IPS-18a (cell line): ENCODE data around the gene MBNL1.

Source experiments
- H3K27ac ChIP-seq: one replicate; pipeline ENCODE4 v1.5.1; 2013; ENCODE audit warnings: low read length
- H3K27me3 ChIP-seq: one replicate; pipeline ENCODE4 v1.6.1; 2013; ENCODE audit warnings: mild to moderate bottlenecking, low read length; ENCODE audit not compliant: control insufficient read depth, insufficient read depth
- H3K36me3 ChIP-seq: one replicate; pipeline ENCODE4 v1.6.1; 2013; ENCODE audit warnings: low read depth, low read length; ENCODE audit not compliant: control insufficient read depth
- H3K4me1 ChIP-seq: one replicate; pipeline ENCODE4 v1.6.1; 2013; ENCODE audit warnings: low read depth, low read length; ENCODE audit not compliant: control insufficient read depth
- H3K4me3 ChIP-seq: one replicate; pipeline ENCODE4 v1.5.1; 2013; ENCODE audit warnings: low read length
- H3K9ac ChIP-seq: one replicate; pipeline ENCODE4 v1.6.1; 2013; ENCODE audit warnings: mild to moderate bottlenecking, low read length, moderate library complexity
- H3K9me3 ChIP-seq: one replicate; pipeline ENCODE4 v1.6.1; 2013; ENCODE audit warnings: low read depth, low read length; ENCODE audit not compliant: control insufficient read depth

MBNL1 gene

DNA sequence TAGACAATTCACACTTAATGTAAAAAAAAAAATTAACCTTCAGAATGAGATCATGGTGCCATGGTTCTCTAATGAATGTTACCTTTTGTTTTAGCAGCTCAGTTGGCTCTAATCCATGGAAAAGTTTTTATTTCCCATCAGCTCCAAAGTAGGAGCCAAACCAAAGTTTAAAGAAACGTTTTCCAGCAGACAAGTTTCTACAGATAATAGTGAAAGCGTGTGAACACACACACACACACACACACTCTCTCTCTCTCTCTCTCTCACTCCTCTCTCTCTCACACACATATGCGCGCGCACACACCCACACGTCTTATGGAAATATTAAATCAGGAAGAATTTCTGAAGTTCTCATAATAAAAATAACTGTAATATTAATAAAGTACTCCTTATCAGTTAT lies 46.9 kb downstream of the MBNL1 start:
- Histone ChIP-seq H3K36me3 (no peaks in the 10 kb centered on the region), H3K27ac (no peak overlapping the region), H3K4me1 (peaks cover 11% of the 10 kb centered on the region), H3K27me3 (no peaks in the 10 kb centered on the region), H3K4me3 (no peak overlapping the region), H3K9me3 (no peaks in the 10 kb centered on the region), H3K9ac (no peak overlapping the region)

GRCh38 chr3:152316318-152316717 lies 47.6 kb downstream of the MBNL1 start:
- Histone ChIP-seq H3K36me3 (no peaks in the 10 kb centered on the region), H3K9me3 (no peaks in the 10 kb centered on the region), H3K9ac (no peak overlapping the region), H3K4me3 (no peak overlapping the region), H3K27ac (no peak overlapping the region), H3K27me3 (no peaks in the 10 kb centered on the region), H3K4me1 (peaks cover 11% of the 10 kb centered on the region)

DNA sequence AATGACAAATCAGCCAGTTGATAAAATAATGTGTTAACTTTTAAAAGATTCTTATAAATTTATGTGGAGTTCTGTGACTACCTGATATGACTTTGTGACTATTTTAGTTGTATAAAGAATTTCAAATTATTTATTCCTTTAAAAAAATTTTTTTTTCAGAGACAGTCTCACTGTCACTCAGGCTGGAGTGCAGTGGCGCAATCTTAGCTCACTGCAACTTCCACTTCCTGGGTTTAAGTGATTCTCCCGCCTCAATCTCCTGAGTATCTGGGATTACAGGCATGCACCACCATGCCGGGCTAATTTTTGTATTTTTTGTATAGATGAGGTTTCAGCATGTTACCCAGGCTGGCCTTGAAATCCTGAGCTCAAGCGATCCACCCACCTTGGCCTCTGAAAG lies 48.5 kb downstream of the MBNL1 start:
- H3K9ac ChIP-seq: no peak overlapping the region
- no peaks in the 10 kb centered on the region for H3K9me3 ChIP-seq
- H3K4me3 ChIP-seq: no peak overlapping the region
- no peak overlapping the region for H3K27ac ChIP-seq
- no peaks in the 10 kb centered on the region for H3K36me3 ChIP-seq
- no peaks in the 10 kb centered on the region for H3K27me3 ChIP-seq
- H3K4me1 ChIP-seq: peaks cover 11% of the 10 kb centered on the region

- Histone ChIP-seq H3K9me3 (no peaks in the 10 kb centered on the region), H3K36me3 (no peaks in the 10 kb centered on the region), H3K9ac (no peak overlapping the region), H3K27me3 (no peaks in the 10 kb centered on the region), H3K27ac (no peak overlapping the region), H3K4me1 (peaks cover 11% of the 10 kb centered on the region), H3K4me3 (no peak overlapping the region)
Observed at GRCh38 chr3:152317956-152318355, 49.2 kb downstream of the MBNL1 start.

DNA sequence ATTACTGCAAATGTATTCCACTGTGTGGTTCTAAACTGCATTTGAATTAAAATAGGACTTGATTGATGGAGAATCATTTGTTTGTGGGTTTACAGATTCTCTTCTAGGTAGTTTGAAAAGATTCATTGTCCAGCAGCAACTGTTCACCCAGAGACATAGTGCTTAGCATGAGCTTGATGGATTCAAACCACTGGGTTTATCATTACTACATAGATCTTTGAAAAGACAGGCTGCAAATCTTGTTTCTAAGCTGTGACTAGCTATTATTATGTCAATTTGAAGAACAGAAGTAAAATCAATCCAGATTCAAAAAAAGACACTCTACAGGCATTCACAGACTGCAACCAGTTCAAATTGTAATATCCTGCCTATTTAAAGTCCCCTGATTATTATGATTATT lies 49.8 kb downstream of the MBNL1 start:
- Histone ChIP-seq H3K27ac (no peak overlapping the region), H3K4me1 (peaks cover 11% of the 10 kb centered on the region)

GRCh38 chr3:152319256-152319655 lies 50.5 kb downstream of the MBNL1 start:
- Histone ChIP-seq H3K9me3 (no peaks in the 10 kb centered on the region), H3K9ac (no peak overlapping the region), H3K4me1 (peaks cover 11% of the 10 kb centered on the region), H3K27me3 (no peaks in the 10 kb centered on the region), H3K27ac (no peak overlapping the region), H3K4me3 (no peak overlapping the region), H3K36me3 (no peaks in the 10 kb centered on the region)

More for the DNA sequence above, 49.8 kb downstream of the MBNL1 start:
- H3K36me3 ChIP-seq: no peaks in the 10 kb centered on the region
- no peaks in the 10 kb centered on the region for H3K9me3 ChIP-seq
- no peak overlapping the region for H3K4me3 ChIP-seq
- no peak overlapping the region for H3K9ac ChIP-seq
- no peaks in the 10 kb centered on the region for H3K27me3 ChIP-seq

GRCh38 chr3:152319831-152320617 lies 51.3 kb downstream of the MBNL1 start:
- Histone ChIP-seq H3K4me3 (no peak overlapping the region), H3K27me3 (no peaks in the 10 kb centered on the region), H3K36me3 (no peaks in the 10 kb centered on the region), H3K27ac (no peak overlapping the region), H3K4me1 (peaks cover 11% of the 10 kb centered on the region), H3K9ac (no peak overlapping the region), H3K9me3 (no peaks in the 10 kb centered on the region)

- no peak overlapping the region for H3K27ac ChIP-seq
- H3K9me3 ChIP-seq: no peaks in the 10 kb centered on the region
- no peaks in the 10 kb centered on the region for H3K27me3 ChIP-seq
- no peak overlapping the region for H3K9ac ChIP-seq
- H3K4me3 ChIP-seq: no peak overlapping the region
- H3K4me1 ChIP-seq: peaks cover 11% of the 10 kb centered on the region
- no peaks in the 10 kb centered on the region for H3K36me3 ChIP-seq
Observed at GRCh38 chr3:152321200-152321954, 52.6 kb downstream of the MBNL1 start.

DNA sequence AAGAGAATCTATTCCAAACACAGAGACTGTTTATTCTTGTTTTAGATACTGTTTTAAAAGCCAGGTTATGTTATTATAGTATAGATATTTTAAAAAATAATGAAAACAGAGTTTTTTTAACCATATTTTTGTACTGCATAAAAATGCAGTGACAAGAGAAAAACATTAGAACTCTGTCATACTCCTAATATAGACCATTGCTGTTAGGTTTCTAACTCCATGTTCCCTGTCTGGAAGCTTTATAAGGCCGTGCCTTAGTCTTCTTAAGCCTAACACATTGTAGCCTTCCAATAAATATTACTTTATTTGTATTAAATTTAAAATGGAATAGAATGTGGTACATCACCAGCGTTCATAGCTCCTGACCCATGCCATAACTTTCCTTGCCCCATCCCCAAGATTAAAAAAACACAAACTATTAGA lies 53.2 kb downstream of the MBNL1 start:
- H3K36me3 ChIP-seq: no peaks in the 10 kb centered on the region
- H3K4me1 ChIP-seq: peaks cover 11% of the 10 kb centered on the region
- no peaks in the 10 kb centered on the region for H3K9me3 ChIP-seq
- H3K4me3 ChIP-seq: no peak overlapping the region
- no peak overlapping the region for H3K9ac ChIP-seq
- H3K27ac ChIP-seq: no peak overlapping the region
- H3K27me3 ChIP-seq: no peaks in the 10 kb centered on the region

DNA sequence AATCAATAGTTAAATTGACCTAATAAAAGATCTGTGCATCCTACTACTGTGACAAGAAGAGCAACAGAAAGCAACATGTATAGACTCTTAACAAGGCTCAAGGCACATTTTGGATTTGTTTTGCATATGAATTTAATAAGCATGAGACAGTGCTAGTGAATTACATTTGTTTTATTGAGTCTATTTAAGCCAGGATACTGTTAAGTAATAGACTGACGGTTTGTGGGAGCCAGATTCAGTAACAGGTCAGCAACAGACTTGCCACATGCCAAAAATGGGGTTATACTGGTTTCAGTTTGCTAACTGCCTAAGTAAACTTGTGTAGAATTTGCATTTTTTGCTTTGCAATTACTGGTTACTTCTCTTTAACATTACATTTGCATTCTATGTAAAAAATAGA lies 54.0 kb downstream of the MBNL1 start:
- Histone ChIP-seq H3K9ac (no peak overlapping the region), H3K36me3 (no peaks in the 10 kb centered on the region), H3K4me3 (no peak overlapping the region), H3K27me3 (no peaks in the 10 kb centered on the region), H3K27ac (no peak overlapping the region), H3K9me3 (no peaks in the 10 kb centered on the region), H3K4me1 (peaks cover 9% of the 10 kb centered on the region)

GRCh38 chr3:152323834-152324233 lies 55.1 kb downstream of the MBNL1 start:
- Histone ChIP-seq H3K27me3 (no peaks in the 10 kb centered on the region), H3K36me3 (no peaks in the 10 kb centered on the region), H3K9me3 (no peaks in the 10 kb centered on the region), H3K4me3 (no peak overlapping the region), H3K9ac (no peak overlapping the region), H3K4me1 (no peaks in the 10 kb centered on the region), H3K27ac (no peak overlapping the region)

DNA sequence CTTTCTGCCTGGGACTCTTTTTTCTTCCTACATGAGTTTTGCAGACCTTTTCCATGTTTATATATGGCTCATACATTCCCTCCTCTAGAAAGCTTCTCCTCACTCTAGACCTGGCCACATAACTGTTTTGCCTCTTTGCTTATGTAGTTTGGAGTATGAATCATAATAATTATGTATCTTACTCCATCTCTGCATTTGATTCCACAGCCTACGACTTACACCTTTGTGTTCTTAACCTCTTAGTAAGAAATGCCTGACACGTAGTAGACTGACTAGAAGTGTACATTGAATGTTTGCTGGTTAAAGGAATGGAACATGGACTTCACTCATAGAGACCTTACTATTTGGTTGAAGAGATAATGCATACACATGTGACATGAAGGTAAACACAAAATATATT lies 56.4 kb downstream of the MBNL1 start:
- H3K27ac ChIP-seq: no peak overlapping the region
- H3K4me1 ChIP-seq: no peaks in the 10 kb centered on the region
- no peak overlapping the region for H3K9ac ChIP-seq
- no peaks in the 10 kb centered on the region for H3K27me3 ChIP-seq
- no peaks in the 10 kb centered on the region for H3K9me3 ChIP-seq
- no peak overlapping the region for H3K4me3 ChIP-seq
- H3K36me3 ChIP-seq: no peaks in the 10 kb centered on the region
